DOHH2 (cell line): ENCODE measurements around the gene FGFR1OP2.
A peak's percentile ranks its signal among the peaks of the same experiment; 100 is the strongest.

Source experiments
- H3F3A ChIP-seq: fragments of 200-600 bp; sonication (generic), shearing (Covaris generic); 2 replicates; pipeline ENCODE4 v1.6.0; 2016; ENCODE audit warnings: antibody characterized with exemption, mild to moderate bottlenecking; ENCODE audit not compliant: control insufficient read depth, insufficient read depth
- H3K27ac ChIP-seq: fragments of 200-600 bp; sonication (generic); 2 replicates; pipeline ENCODE4 v1.5.1; 2014; ENCODE audit warnings: low read depth, mild to moderate bottlenecking, low read length, moderate library complexity
- H3K27me3 ChIP-seq: fragments of 200-600 bp; sonication (generic); 2 replicates; pipeline ENCODE4 v1.6.1; 2014; ENCODE audit warnings: mild to moderate bottlenecking, low read length, mixed read lengths; ENCODE audit not compliant: control insufficient read depth
- H3K36me3 ChIP-seq: fragments of 200-600 bp; sonication (generic); 2 replicates; pipeline ENCODE4 v1.6.1; 2014; ENCODE audit warnings: mild to moderate bottlenecking, low read length, moderate library complexity, mixed read lengths; ENCODE audit not compliant: control insufficient read depth
- H3K4me1 ChIP-seq: fragments of 200-600 bp; sonication (generic); 2 replicates; pipeline ENCODE4 v1.6.1; 2014; ENCODE audit warnings: mild to moderate bottlenecking, low read length, mixed read lengths; ENCODE audit not compliant: control insufficient read depth
- H3K4me2 ChIP-seq: fragments of 200-600 bp; sonication (generic); 2 replicates; pipeline ENCODE4 v1.6.0; 2014; ENCODE audit warnings: mild to moderate bottlenecking, low read length, moderate library complexity
- H3K4me3 ChIP-seq: fragments of 200-600 bp; sonication (generic); 2 replicates; pipeline ENCODE4 v1.5.1; 2014; ENCODE audit warnings: mild to moderate bottlenecking, low read length, mixed read lengths
- H3K79me2 ChIP-seq: fragments of 200-600 bp; sonication (generic); 2 replicates; pipeline ENCODE4 v1.6.1; 2014; ENCODE audit warnings: mild to moderate bottlenecking, low read length, mixed read lengths; ENCODE audit not compliant: control insufficient read depth
- H3K9me2 ChIP-seq: fragments of 200-600 bp; sonication (generic); replicated peaks from 2 replicates; pipeline ENCODE4 v1.6.1; 2014; ENCODE audit warnings: mild to moderate bottlenecking, low read length, mixed read lengths; ENCODE audit not compliant: control insufficient read depth
- H3K9me3 ChIP-seq: fragments of 200-600 bp; sonication (generic); 2 replicates; pipeline ENCODE4 v1.6.1; 2014; ENCODE audit warnings: antibody characterized with exemption, low read length, mixed read lengths; ENCODE audit not compliant: control insufficient read depth, insufficient read depth
- H4K20me1 ChIP-seq: fragments of 200-600 bp; sonication (generic); 2 replicates; pipeline ENCODE4 v1.6.0; 2014; ENCODE audit warnings: low read depth, mild to moderate bottlenecking, antibody characterized with exemption, low read length, moderate library complexity; ENCODE audit not compliant: control insufficient read depth, insufficient read depth
- CTCF ChIP-seq: fragments of 200-600 bp; sonication (generic); IDR thresholded peaks from one replicate; pipeline ENCODE4 v1.5.1; 2014; ENCODE audit warnings: antibody characterized with exemption, mild to moderate bottlenecking, low read depth, low read length; ENCODE audit not compliant: poor library complexity, severe bottlenecking
- EZH2phosphoT487 ChIP-seq: fragments of 200-600 bp; sonication (generic); IDR thresholded peaks from 2 replicates; pipeline ENCODE4 v1.6.1; 2017; ENCODE audit warnings: borderline replicate concordance, mild to moderate bottlenecking, antibody characterized with exemption, low read length, moderate library complexity, mixed read lengths

Gene FGFR1OP2

GRCh38 chr12:26937863-26938700, at the start of gene FGFR1OP2, which contains the start of gene INTS13:
TSS of gene FGFR1OP2 (plus strand) at chr12:26938470. CDS start at chr12:26954159, 15,689 bp downstream.
TSS of gene INTS13 (minus strand) at chr12:26937981. CDS start at chr12:26936803, 1,178 bp downstream.
- Histone ChIP-seq H3K9me3 (no peaks in the 10 kb centered on the region), H3K4me1 (peaks cover 57% of the 10 kb centered on the region), H3K4me3 (peak within 1 kb of the TSS; percentile 99), H3K9me2 (no peaks in the 10 kb centered on the region), H3F3A (peaks cover 24% of the 10 kb centered on the region), H3K79me2 (peaks cover 95% of the 10 kb centered on the region), H3K27ac (peak within 1 kb of the TSS; percentile 81), H4K20me1 (peaks cover 13% of the 10 kb centered on the region), H3K4me2 (peak within 1 kb of the TSS; percentile 93), H3K36me3 (peaks cover 51% of the 10 kb centered on the region), H3K27me3 (no peaks in the 10 kb centered on the region)
- TF ChIP-seq EZH2phosphoT487 (no peak), CTCF (no peak)

GRCh38 chr12:26890784-26891183, 47.5 kb upstream of the FGFR1OP2 start:
- H3K79me2 ChIP-seq: no peaks in the 10 kb centered on the region
- no peaks in the 10 kb centered on the region for H3K27me3 ChIP-seq
- no peaks in the 10 kb centered on the region for H3K4me1 ChIP-seq
- H3K36me3 ChIP-seq: no peaks in the 10 kb centered on the region
- H3K4me2 ChIP-seq: no peak overlapping the region
- no peaks in the 10 kb centered on the region for H3K9me2 ChIP-seq
- no peaks in the 10 kb centered on the region for H3K9me3 ChIP-seq
- H4K20me1 ChIP-seq: no peaks in the 10 kb centered on the region
- no peak overlapping the region for H3K27ac ChIP-seq
- H3F3A ChIP-seq: no peaks in the 10 kb centered on the region
- no peak overlapping the region for H3K4me3 ChIP-seq
- TF ChIP-seq EZH2phosphoT487: no peak
- no peak for TF ChIP-seq CTCF

- H3K36me3 ChIP-seq: peaks cover 2% of the 10 kb centered on the region
- H3K4me2 ChIP-seq: no peak overlapping the region
- no peak overlapping the region for H3K27ac ChIP-seq
- no peaks in the 10 kb centered on the region for H3K4me1 ChIP-seq
- no peaks in the 10 kb centered on the region for H3K79me2 ChIP-seq
- H3K4me3 ChIP-seq: no peak overlapping the region
- H4K20me1 ChIP-seq: no peaks in the 10 kb centered on the region
- no peak for TF ChIP-seq CTCF
- no peaks in the 10 kb centered on the region for H3K27me3 ChIP-seq
- H3K9me2 ChIP-seq: no peaks in the 10 kb centered on the region
- H3F3A ChIP-seq: no peaks in the 10 kb centered on the region
- no peaks in the 10 kb centered on the region for H3K9me3 ChIP-seq
Measured at GRCh38 chr12:26891704-26892103, 46.6 kb upstream of the FGFR1OP2 start.
